H54 (cell line): ENCODE results near the gene FGF10.
A peak's percentile ranks its signal among the peaks of the same experiment; 100 is the strongest.

Experiments used
- DNase-seq: peaks from one replicate; pipeline ENCODE4 v3.0.0; 2011; ENCODE audit warnings: low spot score, mixed read lengths; ENCODE audit not compliant: insufficient read length
- FAIRE-seq: peaks from 3 replicates; lab custom pipeline; 2011; peaks lifted over from hg19 to GRCh38; lab: Jason Lieb, UNC
- POLR2A ChIP-seq: IDR thresholded peaks from 2 replicates; pipeline ENCODE4 v1.6.1; 2011; ENCODE audit warnings: low read depth, mild to moderate bottlenecking, low read length

FGF10 gene

DNA sequence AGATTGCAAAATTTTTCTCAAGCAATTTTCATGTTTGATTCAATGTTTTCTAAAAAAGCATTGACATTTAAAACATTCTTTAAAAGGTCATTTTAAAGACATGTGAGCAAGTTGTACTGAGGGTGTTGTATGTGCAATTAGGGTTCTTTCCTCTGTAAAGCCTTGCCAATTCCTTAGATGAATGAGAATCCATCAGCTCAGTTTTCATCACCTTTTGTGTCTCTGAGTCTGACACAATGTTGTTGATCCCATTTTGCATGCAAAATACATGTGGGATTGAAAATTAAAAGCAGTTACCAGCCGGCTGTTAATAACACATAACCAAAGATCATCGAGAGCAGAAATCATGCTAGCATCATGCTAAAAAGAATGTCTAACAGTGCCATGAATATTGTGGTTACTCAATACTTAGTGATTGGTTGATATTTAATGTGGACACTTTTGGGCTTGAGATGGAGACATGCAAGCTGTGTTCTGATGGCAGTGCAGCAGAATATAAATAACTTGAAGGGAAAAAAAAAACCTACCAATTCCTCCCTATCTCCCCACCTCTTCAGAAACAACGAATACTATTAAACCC, 57.7 kb downstream of the FGF10 start:
- DNase-seq, result no peak
- peak; percentile 57 for FAIRE-seq
- TF ChIP-seq POLR2A, result no peak

- no peak for TF ChIP-seq POLR2A
- DNase-seq (no peak), FAIRE-seq (no peak)
Observed at GRCh38 chr5:44329716-44330115, 59.5 kb downstream of the FGF10 start.

- no peak for TF ChIP-seq POLR2A
- FAIRE-seq (peak; percentile 48), DNase-seq (no peak)
Observed at GRCh38 chr5:44321144-44321725, 68.0 kb downstream of the FGF10 start.

DNA sequence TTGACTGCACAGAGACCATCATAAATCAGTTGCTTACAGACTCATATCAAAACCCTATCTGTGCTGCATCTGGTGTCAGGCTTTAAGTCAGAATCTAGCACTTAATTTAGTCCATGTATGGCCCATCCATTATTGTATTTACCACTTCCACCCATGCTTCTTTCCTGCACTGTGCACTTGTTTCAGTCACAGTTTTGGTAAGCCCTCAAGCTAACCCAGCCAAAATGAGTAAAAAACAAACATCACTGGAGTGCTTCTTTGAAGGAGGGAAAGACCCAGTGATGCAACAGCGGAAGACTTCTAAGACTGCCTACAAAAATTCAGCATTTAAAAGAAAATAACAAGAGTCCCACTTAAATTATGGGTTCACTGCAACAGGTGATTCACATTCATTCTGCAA, 69.0 kb downstream of the FGF10 start:
- no peak for DNase-seq
- no peak for FAIRE-seq
- no peak for TF ChIP-seq POLR2A

DNA sequence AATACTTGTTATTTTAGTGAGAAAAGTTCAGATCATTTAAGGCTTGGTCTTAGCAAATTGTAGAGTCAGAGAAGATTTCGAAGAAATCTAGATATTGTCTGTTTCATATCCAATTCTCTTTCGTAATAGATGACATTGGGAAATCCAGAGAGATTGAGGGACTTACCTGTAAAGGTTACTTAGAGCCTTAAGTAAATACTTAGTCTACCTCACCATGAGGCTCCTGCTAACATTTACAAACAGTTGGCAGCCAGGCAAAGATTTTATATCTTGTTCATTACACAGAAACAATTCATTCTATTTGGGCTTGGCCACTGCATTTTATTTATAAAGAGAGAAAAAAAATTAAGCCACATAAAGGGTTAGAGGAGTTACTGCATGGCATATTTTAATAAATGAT, 70.3 kb downstream of the FGF10 start:
- no peak for FAIRE-seq
- no peak for DNase-seq
- no peak for TF ChIP-seq POLR2A

- no peak for TF ChIP-seq POLR2A
- DNase-seq (no peak), FAIRE-seq (no peak)
Observed at GRCh38 chr5:44312374-44312773, 76.8 kb downstream of the FGF10 start.

DNA sequence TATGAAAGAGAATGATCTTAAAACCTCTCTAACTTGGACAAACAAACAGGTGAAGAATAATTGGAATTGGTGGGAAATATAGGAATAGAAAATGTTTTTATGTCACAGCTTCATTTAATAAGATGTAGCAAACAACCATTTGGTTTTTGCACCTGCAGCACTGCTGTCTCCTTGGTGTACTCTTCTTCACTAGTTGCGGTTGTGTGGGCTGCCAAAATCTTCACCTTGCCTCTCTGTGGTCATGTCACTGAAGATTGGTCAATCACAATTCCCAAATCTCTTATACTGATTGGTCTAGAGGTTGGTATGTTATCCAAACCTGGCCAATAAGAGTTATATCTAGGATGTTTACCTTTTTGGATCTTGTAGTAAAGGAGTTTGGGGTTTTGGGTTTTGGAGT, 88.7 kb downstream of the FGF10 start:
- DNase-seq (no peak), FAIRE-seq (no peak)
- no peak for TF ChIP-seq POLR2A

GRCh38 chr5:44299394-44299793, 89.8 kb downstream of the FGF10 start:
- TF ChIP-seq POLR2A, result no peak
- FAIRE-seq, result no peak
- no peak for DNase-seq

GRCh38 chr5:44294516-44294915, 94.7 kb downstream of the FGF10 start:
- DNase-seq (no peak), FAIRE-seq (peak; percentile 33)
- TF ChIP-seq POLR2A, result no peak

DNA sequence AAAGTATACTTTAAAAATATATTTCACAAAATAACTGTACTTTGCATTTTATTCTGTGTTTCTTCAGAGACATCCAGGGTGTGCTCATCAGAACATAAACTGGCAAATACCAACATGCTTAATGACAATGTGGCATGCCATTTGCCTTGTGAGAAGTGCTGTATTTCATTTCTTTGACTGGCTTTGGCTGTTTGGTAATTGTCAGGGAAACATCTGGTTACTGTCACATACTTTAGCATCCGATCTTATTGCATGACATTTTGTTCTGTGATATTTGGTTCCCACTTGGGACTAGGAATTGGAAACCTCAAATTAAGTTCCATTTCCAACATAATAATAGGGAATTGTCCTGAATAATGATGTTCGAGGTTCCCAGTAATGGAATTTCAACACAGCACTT, 96.5 kb downstream of the FGF10 start:
- DNase-seq, result no peak
- no peak for TF ChIP-seq POLR2A
- FAIRE-seq, result no peak

DNA sequence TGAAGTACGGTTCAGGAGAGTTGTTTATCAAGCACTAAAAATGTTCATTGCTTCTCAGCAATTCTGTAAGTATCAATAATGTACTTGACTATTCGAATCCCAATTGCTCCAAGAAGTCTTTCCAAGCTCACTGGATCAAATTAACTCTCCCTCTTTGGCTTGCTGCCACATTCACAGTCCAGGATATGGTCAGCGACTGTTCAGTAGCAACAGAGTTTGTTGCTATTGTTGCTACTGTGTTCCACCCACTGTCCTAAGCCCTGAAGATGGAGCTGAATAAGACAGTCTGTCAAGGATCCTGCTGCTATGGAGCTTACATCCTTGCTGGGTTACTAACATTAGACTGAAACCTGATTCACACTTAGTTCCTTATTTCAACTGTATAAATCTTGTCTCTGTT, 110.8 kb downstream of the FGF10 start:
- DNase-seq (no peak), FAIRE-seq (peak; percentile 41)
- TF ChIP-seq POLR2A, result no peak

DNA sequence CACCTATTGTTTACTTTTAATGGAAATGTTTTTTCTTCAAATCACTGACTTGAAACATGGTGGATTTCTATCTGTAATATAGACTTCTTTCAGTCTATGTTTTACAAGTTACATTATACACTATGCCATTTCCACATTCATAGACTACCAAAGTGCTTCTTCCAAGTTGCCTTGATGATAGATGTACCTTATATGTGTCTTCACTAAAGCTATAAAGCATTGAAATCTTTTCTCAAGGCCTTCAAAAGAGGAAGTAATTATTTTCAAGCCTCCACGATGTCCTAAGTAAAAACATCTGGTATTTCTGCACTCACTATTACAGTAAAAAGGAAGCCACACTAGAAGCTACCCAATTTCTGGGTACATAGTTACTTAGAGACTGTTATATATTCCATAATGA, 113.3 kb downstream of the FGF10 start:
- FAIRE-seq (no peak), DNase-seq (no peak)
- no peak for TF ChIP-seq POLR2A

- FAIRE-seq (no peak), DNase-seq (no peak)
- TF ChIP-seq POLR2A, result no peak
Observed at GRCh38 chr5:44275329-44275728, 113.9 kb downstream of the FGF10 start.

DNA sequence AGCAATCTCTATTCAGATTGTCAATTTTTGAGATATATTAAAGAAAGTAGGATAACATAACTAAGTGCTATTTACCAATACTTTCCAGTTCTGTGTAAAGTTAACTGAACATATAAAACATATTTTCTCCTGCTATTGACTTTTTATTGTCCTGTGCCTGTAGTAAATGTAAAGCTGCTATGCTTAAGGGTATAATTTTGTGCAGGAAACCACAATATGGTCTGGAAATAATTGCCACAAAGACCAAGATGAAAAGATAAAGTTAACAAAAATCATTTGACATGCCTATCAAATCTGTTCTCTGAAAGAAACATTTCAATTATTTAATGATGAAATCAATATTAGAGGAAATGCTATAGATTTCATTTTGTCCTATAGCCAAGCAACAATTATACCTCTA, 121.3 kb downstream of the FGF10 start:
- no peak for FAIRE-seq
- TF ChIP-seq POLR2A, result no peak
- no peak for DNase-seq

DNA sequence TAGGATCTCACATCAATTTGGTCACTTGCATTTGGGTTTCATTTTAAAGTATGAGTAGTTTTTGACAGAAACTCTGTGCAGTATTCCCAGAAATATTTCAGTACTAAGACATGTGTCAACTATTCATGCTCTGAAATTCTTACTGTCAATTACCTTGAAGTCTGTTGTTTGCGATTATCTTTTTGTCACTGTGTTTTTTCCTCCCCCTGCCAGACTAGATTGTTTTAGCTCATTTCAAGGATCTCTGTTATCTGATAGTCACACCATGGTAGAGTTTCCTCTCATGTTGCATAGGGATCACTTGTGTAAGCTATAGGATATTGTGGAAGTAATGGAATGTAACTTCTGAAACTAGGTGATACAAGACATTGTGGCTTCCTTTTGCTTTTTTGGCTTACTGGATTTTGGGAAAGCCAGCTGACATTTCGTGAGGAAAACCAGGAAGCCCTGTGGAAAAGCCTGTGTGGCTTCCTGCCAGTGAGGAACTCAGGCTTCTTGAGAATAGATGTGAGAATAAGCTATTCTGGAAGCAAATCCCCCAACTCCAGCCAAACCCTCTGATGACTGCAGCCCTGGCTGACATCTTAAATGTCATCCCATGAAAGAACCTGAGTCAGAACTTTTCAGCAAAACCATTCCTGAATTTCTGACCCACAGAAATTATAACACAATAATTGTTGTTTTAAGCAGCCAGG, 122.2 kb downstream of the FGF10 start:
- no peak for TF ChIP-seq POLR2A
- FAIRE-seq (no peak), DNase-seq (no peak)
